ENCODE data around the gene INKA2.
A peak's percentile ranks its signal among the peaks of the same experiment; 100 is the strongest.

DNA sequence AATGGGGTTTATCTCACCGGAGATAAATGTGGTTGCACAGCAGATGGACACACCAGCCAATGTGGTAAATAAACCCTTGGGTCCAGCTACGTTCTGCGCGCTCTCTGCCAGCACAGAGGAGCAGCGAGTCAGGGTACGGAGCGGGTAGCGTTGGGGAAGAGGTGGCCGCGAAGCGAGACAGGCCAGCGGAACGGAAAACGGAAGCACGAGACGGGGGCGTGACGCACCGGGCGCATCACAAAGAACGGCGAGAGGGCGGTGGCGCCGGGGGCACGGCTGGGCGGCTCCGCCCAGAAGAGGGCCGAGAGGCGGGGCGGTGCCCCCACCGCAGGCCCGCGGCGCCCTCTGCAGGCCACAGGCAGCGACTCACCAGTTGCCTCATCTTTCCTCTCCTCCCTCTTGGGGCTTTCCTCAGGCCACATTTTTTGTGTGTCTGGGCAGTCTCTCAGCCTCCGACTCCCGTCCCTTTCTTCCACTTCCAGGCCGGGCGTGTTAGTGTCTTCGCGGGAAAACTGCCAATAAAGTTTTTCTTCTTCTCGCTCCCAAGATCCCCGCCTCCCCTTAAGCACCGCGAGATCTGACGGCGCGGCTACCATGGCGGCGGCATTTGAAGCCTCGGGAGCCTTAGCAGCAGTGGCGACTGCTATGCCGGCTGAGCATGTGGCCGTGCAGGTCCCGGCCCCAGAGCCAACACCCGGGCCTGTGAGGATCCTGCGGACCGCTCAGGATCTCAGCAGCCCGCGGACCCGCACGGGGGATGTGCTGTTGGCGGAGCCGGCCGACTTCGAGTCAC is 16.3 kb upstream of the INKA2 start, which contains the start of gene DDX20:
- TF ChIP-seq, protein P1, sequence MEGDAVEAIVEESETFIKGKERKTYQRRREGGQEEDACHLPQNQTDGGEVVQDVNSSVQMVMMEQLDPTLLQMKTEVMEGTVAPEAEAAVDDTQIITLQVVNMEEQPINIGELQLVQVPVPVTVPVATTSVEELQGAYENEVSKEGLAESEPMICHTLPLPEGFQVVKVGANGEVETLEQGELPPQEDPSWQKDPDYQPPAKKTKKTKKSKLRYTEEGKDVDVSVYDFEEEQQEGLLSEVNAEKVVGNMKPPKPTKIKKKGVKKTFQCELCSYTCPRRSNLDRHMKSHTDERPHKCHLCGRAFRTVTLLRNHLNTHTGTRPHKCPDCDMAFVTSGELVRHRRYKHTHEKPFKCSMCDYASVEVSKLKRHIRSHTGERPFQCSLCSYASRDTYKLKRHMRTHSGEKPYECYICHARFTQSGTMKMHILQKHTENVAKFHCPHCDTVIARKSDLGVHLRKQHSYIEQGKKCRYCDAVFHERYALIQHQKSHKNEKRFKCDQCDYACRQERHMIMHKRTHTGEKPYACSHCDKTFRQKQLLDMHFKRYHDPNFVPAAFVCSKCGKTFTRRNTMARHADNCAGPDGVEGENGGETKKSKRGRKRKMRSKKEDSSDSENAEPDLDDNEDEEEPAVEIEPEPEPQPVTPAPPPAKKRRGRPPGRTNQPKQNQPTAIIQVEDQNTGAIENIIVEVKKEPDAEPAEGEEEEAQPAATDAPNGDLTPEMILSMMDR (conservative IDR thresholded peaks at IDR 0.05; ENCODE audit: low read depth in 2 of 2) = peak; percentile 77 to 79
- TF ChIP-seq EZH2phosphoT487 (IDR thresholded peaks at IDR 0.05; ENCODE audit: unreplicated experiment) = no peak
- TF ChIP-seq EZH2 (IDR thresholded peaks at IDR 0.05; ENCODE audit: low read depth, unreplicated experiment) = no peak
- TF ChIP-seq POLR2AphosphoS5 (IDR thresholded peaks at IDR 0.05; ENCODE audit: low read depth) = peak; percentile 94
- TF ChIP-seq, protein P2, sequence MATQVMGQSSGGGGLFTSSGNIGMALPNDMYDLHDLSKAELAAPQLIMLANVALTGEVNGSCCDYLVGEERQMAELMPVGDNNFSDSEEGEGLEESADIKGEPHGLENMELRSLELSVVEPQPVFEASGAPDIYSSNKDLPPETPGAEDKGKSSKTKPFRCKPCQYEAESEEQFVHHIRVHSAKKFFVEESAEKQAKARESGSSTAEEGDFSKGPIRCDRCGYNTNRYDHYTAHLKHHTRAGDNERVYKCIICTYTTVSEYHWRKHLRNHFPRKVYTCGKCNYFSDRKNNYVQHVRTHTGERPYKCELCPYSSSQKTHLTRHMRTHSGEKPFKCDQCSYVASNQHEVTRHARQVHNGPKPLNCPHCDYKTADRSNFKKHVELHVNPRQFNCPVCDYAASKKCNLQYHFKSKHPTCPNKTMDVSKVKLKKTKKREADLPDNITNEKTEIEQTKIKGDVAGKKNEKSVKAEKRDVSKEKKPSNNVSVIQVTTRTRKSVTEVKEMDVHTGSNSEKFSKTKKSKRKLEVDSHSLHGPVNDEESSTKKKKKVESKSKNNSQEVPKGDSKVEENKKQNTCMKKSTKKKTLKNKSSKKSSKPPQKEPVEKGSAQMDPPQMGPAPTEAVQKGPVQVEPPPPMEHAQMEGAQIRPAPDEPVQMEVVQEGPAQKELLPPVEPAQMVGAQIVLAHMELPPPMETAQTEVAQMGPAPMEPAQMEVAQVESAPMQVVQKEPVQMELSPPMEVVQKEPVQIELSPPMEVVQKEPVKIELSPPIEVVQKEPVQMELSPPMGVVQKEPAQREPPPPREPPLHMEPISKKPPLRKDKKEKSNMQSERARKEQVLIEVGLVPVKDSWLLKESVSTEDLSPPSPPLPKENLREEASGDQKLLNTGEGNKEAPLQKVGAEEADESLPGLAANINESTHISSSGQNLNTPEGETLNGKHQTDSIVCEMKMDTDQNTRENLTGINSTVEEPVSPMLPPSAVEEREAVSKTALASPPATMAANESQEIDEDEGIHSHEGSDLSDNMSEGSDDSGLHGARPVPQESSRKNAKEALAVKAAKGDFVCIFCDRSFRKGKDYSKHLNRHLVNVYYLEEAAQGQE (IDR thresholded peaks at IDR 0.05; ENCODE audit: unreplicated experiment) = no peak
- TF ChIP-seq JUNB (IDR thresholded peaks at IDR 0.05; ENCODE audit: unreplicated experiment) = no peak
